HCT116 (cell line): ENCODE data around the gene DENND11.

Experiments
- ELF1 ChIP-seq: IDR thresholded peaks from 2 replicates; pipeline ENCODE4 v1.6.1; 2012; ENCODE audit warnings: low read depth, borderline replicate concordance
- EZH2phosphoT487 ChIP-seq: fragments of 200-600 bp; IDR thresholded peaks from 2 replicates; pipeline ENCODE4 v1.6.1; 2018; ENCODE audit warnings: antibody characterized with exemption, borderline replicate concordance
- JUND ChIP-seq: IDR thresholded peaks from 2 replicates; pipeline ENCODE4 v1.6.1; 2012
- POLR2A ChIP-seq: IDR thresholded peaks from 2 replicates; pipeline ENCODE4 v1.7.0; 2011; ENCODE audit warnings: borderline replicate concordance; ENCODE audit not compliant: insufficient read depth, insufficient read length; ENCODE audit errors: extremely low read depth
- RAD21 ChIP-seq: IDR thresholded peaks from 2 replicates; pipeline ENCODE4 v1.6.1; 2012; ENCODE audit warnings: low read depth, mild to moderate bottlenecking
- SP1 ChIP-seq: IDR thresholded peaks from 2 replicates; pipeline ENCODE4 v1.6.1; 2012; ENCODE audit warnings: low read depth
- TF ChIP-seq, protein P1 (sequence below): IDR thresholded peaks from 2 replicates; pipeline ENCODE4 v1.6.1; 2012; ENCODE audit warnings: low read depth
- TF ChIP-seq, protein P2 (sequence below), 3 experiments: fragments of 200-600 bp in 1 of 3; sonication (generic) in 1 of 3; IDR thresholded peaks in 2 of 3; conservative IDR thresholded peaks in 1 of 3; 2 replicates each; pipeline ENCODE4 v1.5.1; 2012 to 2017; ENCODE audit warnings: low read depth in 2 of 3, low read length in 2 of 3, antibody characterized with exemption in 1 of 3, borderline replicate concordance in 1 of 3, control low read depth in 1 of 3, mild to moderate bottlenecking in 1 of 3, mixed read lengths in 1 of 3, mixed run types in 1 of 3, moderate library complexity in 1 of 3; ENCODE audit not compliant: insufficient read depth in 1 of 3
- TF ChIP-seq, protein P3 (sequence below): IDR thresholded peaks from 2 replicates; pipeline ENCODE4 v1.6.1; 2012

DNA sequence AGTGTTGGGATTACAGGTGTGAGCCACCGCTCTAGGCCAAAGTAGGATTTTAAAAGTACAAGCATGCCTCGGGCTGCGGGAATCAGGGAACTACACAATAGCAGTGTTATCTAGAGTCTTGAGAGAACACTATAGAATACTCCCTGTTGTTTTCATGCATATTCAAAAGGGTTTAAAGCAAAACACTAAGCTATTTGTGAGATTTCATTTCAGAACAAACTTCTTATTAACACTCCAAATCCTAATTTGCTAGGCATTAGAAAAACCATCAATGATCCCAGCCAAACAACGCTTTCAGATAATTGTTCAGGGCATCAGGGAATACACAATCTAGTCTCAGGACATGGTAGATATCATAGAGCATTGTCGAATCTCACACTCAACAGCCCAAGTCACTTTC, 13.9 kb downstream of the DENND11 start:
- TF ChIP-seq, protein P1, sequence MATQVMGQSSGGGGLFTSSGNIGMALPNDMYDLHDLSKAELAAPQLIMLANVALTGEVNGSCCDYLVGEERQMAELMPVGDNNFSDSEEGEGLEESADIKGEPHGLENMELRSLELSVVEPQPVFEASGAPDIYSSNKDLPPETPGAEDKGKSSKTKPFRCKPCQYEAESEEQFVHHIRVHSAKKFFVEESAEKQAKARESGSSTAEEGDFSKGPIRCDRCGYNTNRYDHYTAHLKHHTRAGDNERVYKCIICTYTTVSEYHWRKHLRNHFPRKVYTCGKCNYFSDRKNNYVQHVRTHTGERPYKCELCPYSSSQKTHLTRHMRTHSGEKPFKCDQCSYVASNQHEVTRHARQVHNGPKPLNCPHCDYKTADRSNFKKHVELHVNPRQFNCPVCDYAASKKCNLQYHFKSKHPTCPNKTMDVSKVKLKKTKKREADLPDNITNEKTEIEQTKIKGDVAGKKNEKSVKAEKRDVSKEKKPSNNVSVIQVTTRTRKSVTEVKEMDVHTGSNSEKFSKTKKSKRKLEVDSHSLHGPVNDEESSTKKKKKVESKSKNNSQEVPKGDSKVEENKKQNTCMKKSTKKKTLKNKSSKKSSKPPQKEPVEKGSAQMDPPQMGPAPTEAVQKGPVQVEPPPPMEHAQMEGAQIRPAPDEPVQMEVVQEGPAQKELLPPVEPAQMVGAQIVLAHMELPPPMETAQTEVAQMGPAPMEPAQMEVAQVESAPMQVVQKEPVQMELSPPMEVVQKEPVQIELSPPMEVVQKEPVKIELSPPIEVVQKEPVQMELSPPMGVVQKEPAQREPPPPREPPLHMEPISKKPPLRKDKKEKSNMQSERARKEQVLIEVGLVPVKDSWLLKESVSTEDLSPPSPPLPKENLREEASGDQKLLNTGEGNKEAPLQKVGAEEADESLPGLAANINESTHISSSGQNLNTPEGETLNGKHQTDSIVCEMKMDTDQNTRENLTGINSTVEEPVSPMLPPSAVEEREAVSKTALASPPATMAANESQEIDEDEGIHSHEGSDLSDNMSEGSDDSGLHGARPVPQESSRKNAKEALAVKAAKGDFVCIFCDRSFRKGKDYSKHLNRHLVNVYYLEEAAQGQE, result no peak
- TF ChIP-seq POLR2A (no peak), EZH2phosphoT487 (no peak), JUND (no peak), ELF1 (no peak), SP1 (no peak), RAD21 (no peak)
- TF ChIP-seq, protein P2, sequence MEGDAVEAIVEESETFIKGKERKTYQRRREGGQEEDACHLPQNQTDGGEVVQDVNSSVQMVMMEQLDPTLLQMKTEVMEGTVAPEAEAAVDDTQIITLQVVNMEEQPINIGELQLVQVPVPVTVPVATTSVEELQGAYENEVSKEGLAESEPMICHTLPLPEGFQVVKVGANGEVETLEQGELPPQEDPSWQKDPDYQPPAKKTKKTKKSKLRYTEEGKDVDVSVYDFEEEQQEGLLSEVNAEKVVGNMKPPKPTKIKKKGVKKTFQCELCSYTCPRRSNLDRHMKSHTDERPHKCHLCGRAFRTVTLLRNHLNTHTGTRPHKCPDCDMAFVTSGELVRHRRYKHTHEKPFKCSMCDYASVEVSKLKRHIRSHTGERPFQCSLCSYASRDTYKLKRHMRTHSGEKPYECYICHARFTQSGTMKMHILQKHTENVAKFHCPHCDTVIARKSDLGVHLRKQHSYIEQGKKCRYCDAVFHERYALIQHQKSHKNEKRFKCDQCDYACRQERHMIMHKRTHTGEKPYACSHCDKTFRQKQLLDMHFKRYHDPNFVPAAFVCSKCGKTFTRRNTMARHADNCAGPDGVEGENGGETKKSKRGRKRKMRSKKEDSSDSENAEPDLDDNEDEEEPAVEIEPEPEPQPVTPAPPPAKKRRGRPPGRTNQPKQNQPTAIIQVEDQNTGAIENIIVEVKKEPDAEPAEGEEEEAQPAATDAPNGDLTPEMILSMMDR (IDR thresholded peaks at IDR 0.05 in 2 of 3, conservative IDR thresholded peaks at IDR 0.05 in 1 of 3; ENCODE audit: borderline replicate concordance in 1 of 3, insufficient read depth in 1 of 3, low read depth in 2 of 3, low read length in 2 of 3), result no peak
- TF ChIP-seq, protein P3, sequence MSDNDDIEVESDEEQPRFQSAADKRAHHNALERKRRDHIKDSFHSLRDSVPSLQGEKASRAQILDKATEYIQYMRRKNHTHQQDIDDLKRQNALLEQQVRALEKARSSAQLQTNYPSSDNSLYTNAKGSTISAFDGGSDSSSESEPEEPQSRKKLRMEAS, result no peak
